Measurements from ENCODE around the gene SLC38A9. TPM values are rescaled to one million over a fixed set of nuclear protein-coding genes. Genes with fewer than 3 reads are reported as not detected.
"Not testable (repeated sequence)": the region's sequence is repeated elsewhere in the genome, so short reads cannot be mapped to it uniquely, and the experiment has no call there.

Gene SLC38A9
- total RNA-seq, 3 donors from 2014 or later, result 14.9 to 19.6 (median 15.1) TPM

DNA sequence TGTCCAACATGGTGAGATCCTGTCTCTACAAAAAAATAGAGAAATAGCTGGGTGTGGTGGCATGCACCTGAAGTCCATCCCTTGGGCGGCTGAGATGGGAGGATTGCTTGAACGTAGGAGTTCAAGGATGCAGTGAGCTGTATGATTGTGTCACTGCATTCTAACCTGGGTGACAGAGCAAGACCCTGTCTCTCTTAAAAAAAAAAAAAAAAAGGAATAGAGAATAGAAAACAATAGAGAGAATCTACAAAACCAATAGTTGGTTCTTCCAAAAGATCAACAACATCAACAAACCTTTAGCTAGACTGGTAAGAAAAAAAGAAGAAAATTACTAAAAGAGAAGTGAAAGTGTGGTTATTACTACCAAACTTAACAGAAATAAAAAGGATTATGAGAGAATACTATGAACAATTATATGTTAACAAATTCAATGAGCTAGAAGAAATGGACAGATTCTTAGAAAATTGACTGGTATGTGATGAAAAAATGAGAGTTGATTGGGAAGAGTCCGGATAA, 8.1 kb upstream of the SLC38A9 start:
- Mint-ChIP-seq H3K4me1 (ENCODE audit: low read depth) (no peaks in the 10 kb centered on the region), H3K9me3 (peaks cover 9% of the 10 kb centered on the region), H3K36me3 (ENCODE audit: insufficient read depth) (no peaks in the 10 kb centered on the region), H3K4me3 (no peak overlapping the region), H3K27me3 (ENCODE audit: low read depth) (peaks cover 2% of the 10 kb centered on the region)
- ATAC-seq (no peak), DNase-seq (no peak)

GRCh38 chr5:55719026-55719425, 6.9 kb upstream of the SLC38A9 start:
- not testable (repeated sequence) for H3K9me3 Mint-ChIP-seq; DNase-seq; H3K4me1 Mint-ChIP-seq (ENCODE audit: low read depth); H3K4me3 Mint-ChIP-seq; H3K36me3 Mint-ChIP-seq (ENCODE audit: insufficient read depth); ATAC-seq; H3K27me3 Mint-ChIP-seq (ENCODE audit: low read depth)

DNA sequence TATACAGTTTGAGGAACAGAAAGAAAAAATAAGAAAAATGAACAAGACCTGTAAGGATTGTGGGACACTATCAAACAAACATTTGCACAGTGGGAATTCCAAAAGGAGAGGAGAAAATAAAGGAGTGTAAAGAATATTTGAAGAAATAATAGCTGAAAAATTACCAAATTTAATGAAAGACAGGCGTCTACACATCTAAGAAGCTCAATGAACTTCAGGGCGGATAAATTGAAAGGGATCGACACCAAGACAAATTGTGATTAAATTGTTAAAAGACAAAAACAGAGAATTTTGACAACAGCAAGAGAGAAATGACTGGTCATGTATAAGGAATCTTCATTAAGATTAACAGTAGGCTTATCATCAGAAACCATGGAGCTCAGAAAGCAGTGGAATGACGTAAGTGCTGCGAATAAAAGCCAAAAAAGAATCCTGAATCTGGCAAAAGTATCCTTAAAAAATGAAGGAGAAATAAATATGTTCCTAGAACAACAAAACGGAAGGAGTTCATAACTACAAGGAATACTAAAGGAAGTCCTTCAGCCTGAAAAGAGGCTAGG, 3.5 kb upstream of the SLC38A9 start:
- no peak for DNase-seq
- Mint-ChIP-seq H3K27me3 (ENCODE audit: low read depth) (peaks cover 4% of the 10 kb centered on the region), H3K4me1 (ENCODE audit: low read depth) (peaks cover 11% of the 10 kb centered on the region), H3K36me3 (ENCODE audit: insufficient read depth) (peaks cover 2% of the 10 kb centered on the region), H3K9me3 (peaks cover 9% of the 10 kb centered on the region), H3K4me3 (no peak overlapping the region)
- ATAC-seq, result no peak

DNA sequence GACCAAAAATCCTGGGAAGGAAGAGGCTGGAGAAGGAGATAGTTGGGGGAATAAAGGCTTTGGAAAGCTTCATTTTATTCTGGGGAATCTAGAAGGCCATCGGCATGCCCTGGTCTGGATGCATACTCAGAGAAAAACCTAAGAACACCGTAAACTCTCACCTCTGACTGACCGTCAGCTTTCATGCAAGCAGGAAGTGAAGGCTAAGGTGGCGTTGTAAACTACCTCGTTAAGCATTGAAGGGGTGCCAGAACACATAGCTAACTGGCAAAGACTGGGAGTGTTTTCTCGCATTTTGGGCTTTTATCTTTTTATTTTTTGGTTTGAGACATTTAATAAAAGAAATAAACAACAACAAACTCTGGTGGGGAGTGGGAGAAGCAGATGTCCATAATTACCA, 2.6 kb upstream of the SLC38A9 start:
- ATAC-seq (no peak), DNase-seq (no peak)
- H3K27me3 Mint-ChIP-seq (ENCODE audit: low read depth), result peaks cover 4% of the 10 kb centered on the region
- H3K9me3 Mint-ChIP-seq, result peaks cover 9% of the 10 kb centered on the region
- H3K4me1 Mint-ChIP-seq (ENCODE audit: low read depth), result peaks cover 11% of the 10 kb centered on the region
- H3K4me3 Mint-ChIP-seq, result no peak overlapping the region
- peaks cover 2% of the 10 kb centered on the region for H3K36me3 Mint-ChIP-seq (ENCODE audit: insufficient read depth)

DNA sequence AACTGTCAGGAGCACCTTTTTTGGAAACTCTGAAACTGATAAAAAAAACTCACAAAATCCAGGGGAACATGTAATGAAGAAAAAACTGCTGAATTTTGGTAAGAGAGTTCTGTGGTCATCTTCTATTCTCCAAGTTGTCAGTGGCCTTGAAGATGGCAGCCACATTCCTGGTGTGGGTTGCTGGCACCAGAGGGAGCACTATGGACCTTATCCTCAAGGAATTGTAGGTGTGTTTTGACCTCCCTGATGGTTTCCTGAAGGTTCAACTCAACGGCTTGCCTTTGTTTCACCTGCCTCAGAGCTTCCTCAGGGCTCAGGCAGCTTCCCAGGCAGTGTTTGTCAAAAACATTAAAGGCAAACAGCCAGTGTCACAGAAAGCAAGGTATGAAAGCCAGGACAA, 2.2 kb upstream of the SLC38A9 start:
- peaks cover 9% of the 10 kb centered on the region for H3K9me3 Mint-ChIP-seq
- H3K27me3 Mint-ChIP-seq (ENCODE audit: low read depth), result peaks cover 4% of the 10 kb centered on the region
- H3K4me3 Mint-ChIP-seq, result no peak overlapping the region
- H3K4me1 Mint-ChIP-seq (ENCODE audit: low read depth), result peaks cover 11% of the 10 kb centered on the region
- ATAC-seq (no peak), DNase-seq (no peak)
- H3K36me3 Mint-ChIP-seq (ENCODE audit: insufficient read depth), result peaks cover 2% of the 10 kb centered on the region

- H3K4me3 Mint-ChIP-seq, result no peak overlapping the region
- ATAC-seq (no peak), DNase-seq (no peak)
- peaks cover 4% of the 10 kb centered on the region for H3K27me3 Mint-ChIP-seq (ENCODE audit: low read depth)
- peaks cover 5% of the 10 kb centered on the region for H3K36me3 Mint-ChIP-seq (ENCODE audit: insufficient read depth)
- H3K9me3 Mint-ChIP-seq, result peaks cover 6% of the 10 kb centered on the region
- H3K4me1 Mint-ChIP-seq (ENCODE audit: low read depth), result peaks cover 14% of the 10 kb centered on the region
These were observed 1.7 kb upstream of the SLC38A9 start for GRCh38 chr5:55713871-55714270.

- peaks cover 2% of the 10 kb centered on the region for H3K27me3 Mint-ChIP-seq (ENCODE audit: low read depth)
- H3K4me3 Mint-ChIP-seq, result peak overlapping the region; percentile 98
- H3K9me3 Mint-ChIP-seq, result peaks cover under 1% of the 10 kb centered on the region
- H3K4me1 Mint-ChIP-seq (ENCODE audit: low read depth), result peaks cover 19% of the 10 kb centered on the region
- peaks cover 12% of the 10 kb centered on the region for H3K36me3 Mint-ChIP-seq (ENCODE audit: insufficient read depth)
- no peak for DNase-seq
- no peak for ATAC-seq
These were observed 559 bp downstream of the SLC38A9 start for GRCh38 chr5:55711507-55712022.

- H3K4me1 Mint-ChIP-seq (ENCODE audit: low read depth), result peaks cover 19% of the 10 kb centered on the region
- no peak for ATAC-seq
- no peak for DNase-seq
- H3K36me3 Mint-ChIP-seq (ENCODE audit: insufficient read depth), result peaks cover 12% of the 10 kb centered on the region
- peaks cover 1% of the 10 kb centered on the region for H3K27me3 Mint-ChIP-seq (ENCODE audit: low read depth)
- no peaks in the 10 kb centered on the region for H3K9me3 Mint-ChIP-seq
- no peak overlapping the region for H3K4me3 Mint-ChIP-seq
These were observed 3.4 kb downstream of the SLC38A9 start for GRCh38 chr5:55708732-55709131.

DNA sequence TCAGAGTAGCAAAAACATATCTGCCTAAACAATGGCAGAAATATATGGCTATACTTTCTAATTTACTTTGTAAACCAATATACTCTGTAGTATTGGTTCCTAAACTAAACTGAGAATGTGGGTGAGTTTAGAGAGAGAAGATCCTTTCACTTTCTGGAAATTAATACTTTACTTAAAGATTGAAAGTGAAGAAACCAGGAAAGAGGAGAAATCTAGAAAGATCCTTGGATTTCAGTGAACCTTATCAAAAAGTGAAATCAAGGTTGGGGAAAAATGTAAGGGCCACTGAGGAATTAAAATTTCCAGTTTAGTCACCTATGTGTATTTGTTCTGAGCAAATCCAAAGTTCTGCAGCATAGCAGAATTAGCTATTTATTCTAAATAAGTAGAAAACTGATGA, 5.9 kb downstream of the SLC38A9 start:
- no peak for ATAC-seq
- Mint-ChIP-seq H3K9me3 (no peaks in the 10 kb centered on the region), H3K36me3 (ENCODE audit: insufficient read depth) (peaks cover 12% of the 10 kb centered on the region), H3K4me3 (no peak overlapping the region), H3K27me3 (ENCODE audit: low read depth) (no peaks in the 10 kb centered on the region), H3K4me1 (ENCODE audit: low read depth) (peaks cover 8% of the 10 kb centered on the region)
- DNase-seq, result no peak

DNA sequence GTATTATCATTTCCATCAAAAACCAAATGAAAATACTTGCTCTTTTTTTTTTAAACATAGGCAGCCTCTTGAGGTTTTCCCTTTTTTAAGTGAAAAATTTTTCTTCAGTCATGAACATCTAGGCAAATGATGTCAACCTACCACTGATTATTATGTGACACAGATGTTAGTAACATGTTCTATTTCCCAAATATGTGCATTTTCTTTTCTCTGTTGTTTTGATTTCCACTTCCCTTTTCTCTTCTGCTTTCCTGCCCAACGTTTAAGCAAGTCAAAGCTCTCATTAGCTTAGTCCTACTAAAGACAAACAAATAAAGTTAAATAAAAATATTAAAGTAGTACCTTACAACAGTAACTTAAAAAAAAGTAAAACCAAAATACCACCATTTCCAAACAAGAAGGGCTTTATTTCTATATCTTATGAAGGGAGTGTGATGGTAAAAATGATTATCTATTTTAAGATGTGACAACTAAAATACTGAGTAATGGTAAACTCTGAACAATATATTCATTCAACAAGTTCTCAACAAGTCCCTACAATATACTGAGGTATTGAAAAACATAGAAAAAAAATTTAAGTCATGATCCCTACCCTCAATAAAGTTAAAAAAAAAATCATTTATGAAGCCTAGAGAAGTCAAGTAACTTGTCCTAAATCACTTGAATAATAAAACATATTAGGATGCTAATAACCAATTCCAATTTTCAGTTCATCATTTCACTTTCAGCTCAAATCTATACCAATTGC, 9.4 kb downstream of the SLC38A9 start:
- H3K4me3 Mint-ChIP-seq, result no peak overlapping the region
- H3K9me3 Mint-ChIP-seq, result no peaks in the 10 kb centered on the region
- peaks cover 9% of the 10 kb centered on the region for H3K36me3 Mint-ChIP-seq (ENCODE audit: insufficient read depth)
- peaks cover 2% of the 10 kb centered on the region for H3K4me1 Mint-ChIP-seq (ENCODE audit: low read depth)
- no peaks in the 10 kb centered on the region for H3K27me3 Mint-ChIP-seq (ENCODE audit: low read depth)
- DNase-seq (no peak), ATAC-seq (no peak)

DNA sequence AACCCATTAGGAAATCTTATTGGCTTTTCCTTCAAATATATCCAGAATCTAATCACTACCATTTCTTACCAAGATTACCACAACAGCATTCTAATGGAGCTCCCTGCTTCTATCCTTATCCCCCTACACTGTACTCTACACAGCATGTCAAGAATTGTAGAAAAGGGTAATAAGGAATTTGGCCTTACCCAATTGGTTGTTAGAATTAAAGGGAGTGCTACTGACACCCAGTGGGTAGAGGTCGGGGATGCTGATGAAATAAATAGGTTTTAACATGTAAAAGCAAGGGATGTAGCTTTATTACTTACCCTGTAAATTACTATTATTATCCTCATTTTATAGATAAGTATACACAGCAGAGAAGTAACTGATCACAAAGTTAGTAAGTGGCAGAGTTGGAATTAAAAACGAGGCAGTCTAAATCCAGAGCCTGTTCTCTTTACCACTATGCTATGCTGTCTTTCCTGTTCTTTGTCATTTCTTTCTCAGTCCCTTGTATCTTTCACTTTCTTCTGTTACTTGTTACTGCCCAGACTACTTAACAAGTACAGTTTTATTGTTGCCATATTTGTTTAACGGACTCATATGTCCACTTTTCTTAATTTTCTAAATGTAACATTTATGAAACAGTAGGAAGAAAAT, 10.5 kb downstream of the SLC38A9 start:
- no peak for ATAC-seq
- H3K4me1 Mint-ChIP-seq (ENCODE audit: low read depth), result no peaks in the 10 kb centered on the region
- H3K27me3 Mint-ChIP-seq (ENCODE audit: low read depth), result no peaks in the 10 kb centered on the region
- H3K36me3 Mint-ChIP-seq (ENCODE audit: insufficient read depth), result peaks cover 14% of the 10 kb centered on the region
- no peak overlapping the region for H3K4me3 Mint-ChIP-seq
- no peaks in the 10 kb centered on the region for H3K9me3 Mint-ChIP-seq
- DNase-seq, result no peak

- Mint-ChIP-seq H3K4me1 (ENCODE audit: low read depth) (no peaks in the 10 kb centered on the region), H3K4me3 (no peak overlapping the region), H3K36me3 (ENCODE audit: insufficient read depth) (peaks cover 14% of the 10 kb centered on the region), H3K27me3 (ENCODE audit: low read depth) (no peaks in the 10 kb centered on the region), H3K9me3 (no peaks in the 10 kb centered on the region)
- DNase-seq (no peak), ATAC-seq (no peak)
These were observed 11.4 kb downstream of the SLC38A9 start for GRCh38 chr5:55700745-55701144.

DNA sequence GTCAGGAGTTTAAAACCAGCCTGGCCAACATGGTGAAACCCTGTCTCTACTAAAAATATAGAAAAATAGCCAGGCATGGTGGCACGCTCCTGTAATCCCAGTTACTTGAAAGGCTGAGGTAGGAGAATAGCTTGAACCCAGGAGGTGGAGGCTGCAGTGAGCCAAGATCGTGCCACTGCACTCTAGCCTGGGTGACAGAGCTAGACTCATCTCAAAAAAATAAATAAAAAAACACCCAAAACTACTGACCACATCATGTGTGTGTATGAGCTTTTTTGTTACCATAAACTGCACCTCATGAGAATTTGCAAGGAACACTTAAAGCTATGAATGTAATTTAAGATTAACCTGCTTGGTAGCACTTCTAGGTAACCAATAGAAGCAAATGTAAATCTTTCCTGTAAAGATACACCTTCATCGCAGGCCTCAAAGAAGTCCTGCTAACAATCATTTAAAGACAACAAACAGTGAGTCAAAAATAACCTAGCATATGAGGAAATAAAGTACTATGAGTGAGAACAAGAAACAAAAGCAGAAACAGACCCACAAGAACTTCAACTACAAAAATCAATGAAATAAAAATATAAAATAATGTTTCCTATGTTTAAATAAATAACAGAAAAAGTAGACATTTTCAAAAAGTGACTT, 13.0 kb downstream of the SLC38A9 start:
- H3K27me3 Mint-ChIP-seq (ENCODE audit: low read depth), result no peaks in the 10 kb centered on the region
- DNase-seq (no peak), ATAC-seq (no peak)
- no peaks in the 10 kb centered on the region for H3K9me3 Mint-ChIP-seq
- H3K4me1 Mint-ChIP-seq (ENCODE audit: low read depth), result no peaks in the 10 kb centered on the region
- no peak overlapping the region for H3K4me3 Mint-ChIP-seq
- H3K36me3 Mint-ChIP-seq (ENCODE audit: insufficient read depth), result peaks cover 16% of the 10 kb centered on the region

- DNase-seq; ATAC-seq; H3K27me3 Mint-ChIP-seq (ENCODE audit: low read depth); H3K4me3 Mint-ChIP-seq; H3K9me3 Mint-ChIP-seq; H3K4me1 Mint-ChIP-seq (ENCODE audit: low read depth): not testable (repeated sequence)
- H3K36me3 Mint-ChIP-seq (ENCODE audit: insufficient read depth), result peaks cover 16% of the 10 kb centered on the region
These were observed 15.4 kb downstream of the SLC38A9 start for GRCh38 chr5:55696704-55697103.

Measured in activated T-cell treated with anti-CD3 and anti-CD28 coated beads, Interleukin-2, amount 50 U/mL, for 4 hours (primary cell).